Heart left ventricle (tissue), 16 donors: ENCODE results near the gene PPP4R2. TPM values are rescaled to one million over a fixed set of nuclear protein-coding genes. Genes with fewer than 3 reads are reported as not detected.

Experiments
- ATAC-seq, 4 donors: fragments of 200-7000 bp; cut with Tn5 transposase; one replicate each; pipeline ENCODE4 v1.9.1; 2020 to 2022; ENCODE audit warnings: moderate library complexity in 4 of 4, mild to moderate bottlenecking in 3 of 4, moderate number of reproducible peaks in 1 of 4
- DNase-seq, 5 donors: peaks; one replicate each; pipeline ENCODE4 v3.0.0-alpha.2; 2020
- H3K27ac ChIP-seq, 12 donors: fragments of 200-600 bp; sonication (generic) in 4 of 12; one replicate each; pipeline versions ENCODE4 v1.5.0 to v1.8.0; 2016 to 2022; ENCODE audit warnings: mild to moderate bottlenecking in 2 of 12
- H3K27me3 ChIP-seq, 9 donors: fragments of 200-600 bp; sonication (generic) in 2 of 9; one replicate each; pipeline versions ENCODE4 v1.5.1 to v1.8.0; 2016 to 2022; ENCODE audit warnings: mild to moderate bottlenecking in 3 of 9
- H3K36me3 ChIP-seq, 9 donors: fragments of 200-600 bp; sonication (generic) in 2 of 9; one replicate each; pipeline versions ENCODE4 v1.5.0 to v1.8.0; 2018 to 2022; ENCODE audit warnings: mild to moderate bottlenecking in 2 of 9
- H3K4me1 ChIP-seq, 12 donors: fragments of 200-600 bp; sonication (generic) in 4 of 12; one replicate each; pipeline versions ENCODE4 v1.5.0 to v1.8.0; 2016 to 2022; ENCODE audit warnings: mild to moderate bottlenecking in 3 of 12
- H3K4me3 ChIP-seq, 12 donors: fragments of 200-600 bp; sonication (generic) in 4 of 12; one replicate each; pipeline versions ENCODE4 v1.5.0 to v1.8.0; 2017 to 2022; ENCODE audit warnings: mild to moderate bottlenecking in 9 of 12, moderate library complexity in 4 of 12
- H3K9me3 ChIP-seq, 12 donors: fragments of 200-600 bp; sonication (generic) in 4 of 12; one replicate each; pipeline versions ENCODE4 v1.5.0 to v1.8.0; 2016 to 2022; ENCODE audit warnings: mild to moderate bottlenecking in 1 of 12
- CTCF ChIP-seq, 12 donors: fragments of 200-600 bp; sonication (generic) in 4 of 12; IDR thresholded peaks; one replicate each; pipeline versions ENCODE4 v1.5.0 to v1.8.0; 2018 to 2022; ENCODE audit warnings: antibody characterized with exemption in 12 of 12, mild to moderate bottlenecking in 5 of 12
- POLR2A ChIP-seq, 2 donors: fragments of 450-650 bp; IDR thresholded peaks; one replicate each; pipeline ENCODE4 v1.6.1; 2017; ENCODE audit warnings: antibody characterized with exemption in 2 of 2, mild to moderate bottlenecking in 2 of 2, moderate library complexity in 2 of 2
- WGBS, 4 donors: extraction: QIAGEN DNeasy Blood & Tissue Kit in 2 of 4; methylation state at CpG; one replicate each; pipeline versions ENCODE4 v1.1.5 to v1.1.7; 2013 to 2018; 5-methylcytosine and 5-hydroxymethylcytosine counted together
- intact Hi-C, 10 donors: fragments of 100-400 bp; cut with DNase I; formaldehyde crosslinking; loops; one replicate each; pipeline versions ENCODE4 v1.11.1 to v1.14.2; 2022
- polyA plus RNA-seq, 2 donors: library from polyadenylated mRNA; stranded (reverse); fragments of 200-250 nt; gene quantifications; one replicate each; pipeline ENCODE4 v1.2.3, GENCODE V29; 2013
- total RNA-seq, 9 donors: library from RNA; depleted of rRNA in 2 of 9; stranded (reverse); fragments of >200 nt in 2 of 9; fragmentation: NEBNext Ultra II Directional in 3 of 9; extraction: Animal tissue kit (Norgen Biotek cat#: 25700) in 3 of 9; gene quantifications; one replicate each; pipeline versions ENCODE4 v1.1.0 to v1.2.4, GENCODE V29; 2016 to 2023
- donor health status: ischemic (EF 13 %, LVEDD 7.1; RV severe dilation, severe dysfunction).
- donor health status: healthy with polysubstance abuse.
- donor health status: DM: no; HTN: yes; CAD: no.
- donor health status: DM: no; HTN: no; CAD: no.
- donor health status: ischemic (EF 25% LVEDD 6.9; RV normal size, moderate dysfunction).
- donor health status: ischemic (EF 25% LVEDD 5.7; RV mildly dilated, moderate dysfunction).
- donor health status: healthy.
- donor health status: DM: yes; HTN: yes; CAD: no.
- donor health status: ischemic (EF 35%, LVEDD 5.7; RV mildly dilated, moderate dysfunction).
- donor health status: nonischemic (EF 11% LVEDD 7.7; RV severe dilation, severe dysfunction).
- donor health status: DM: yes; HTN: yes; CAD: no.
- donor health status: PGD.
- donor health status: ischemic (EF 29% LVEDD 5.4; RV normal size, mild dysfunction).
- donor health status: nonischemic (EF 23%, LVEDD 6.1; RV moderate dilation, normal function).

PPP4R2 gene
- total and polyA plus RNA-seq, 11 donors = 17.0 to 69.7 (median 48.1) TPM

GRCh38 chr3:72974956-72975355, 21.7 kb upstream of the PPP4R2 start:
- Histone ChIP-seq H3K27ac (no peak overlapping the region), H3K4me1 (peaks cover 0 to 11% (median 0%) of the 10 kb centered on the region in 12 donors), H3K36me3 (peaks cover 0 to 4% (median 0%) of the 10 kb centered on the region in 9 donors), H3K27me3 (no peaks in the 10 kb centered on the region), H3K4me3 (no peak overlapping the region), H3K9me3 (no peaks in the 10 kb centered on the region)
- WGBS, 4 donors = 85 to 93% (median 93%) methylated on average over 4 of the region's 4 CpGs
- TF ChIP-seq CTCF (IDR thresholded peaks at IDR 0.05) (no peak), POLR2A (IDR thresholded peaks at IDR 0.05) (no peak)
- ATAC-seq = no peak
- intact Hi-C loops = no loop called here
- DNase-seq = no peak

DNA sequence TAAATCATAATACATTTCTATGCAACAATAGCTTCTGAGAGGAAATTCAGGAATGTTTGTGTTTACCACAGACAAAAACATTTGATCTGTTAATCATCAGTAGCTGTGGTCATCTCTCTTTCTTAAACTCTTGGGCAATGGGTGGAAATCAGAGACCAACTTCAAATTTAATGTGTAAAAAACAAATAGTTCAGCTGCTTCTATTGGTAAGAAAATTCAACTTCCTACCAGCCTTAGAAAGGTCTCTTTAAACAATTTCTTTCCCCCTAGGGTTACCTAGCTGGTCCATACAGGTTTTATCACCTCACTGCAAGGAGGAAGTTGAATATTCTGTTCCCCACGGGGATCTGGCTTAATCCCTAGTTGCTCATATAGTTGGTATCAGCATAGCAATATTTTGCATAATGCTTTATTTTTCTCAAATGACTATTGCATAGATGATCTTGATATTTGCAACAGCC, 20.3 kb upstream of the PPP4R2 start:
- H3K9me3 ChIP-seq = no peaks in the 10 kb centered on the region
- H3K27ac ChIP-seq = no peak overlapping the region
- no peaks in the 10 kb centered on the region for H3K27me3 ChIP-seq
- no peak overlapping the region for H3K4me3 ChIP-seq
- ATAC-seq (no peak), DNase-seq (no peak)
- peaks cover 0 to 11% (median 0%) of the 10 kb centered on the region in 12 donors for H3K4me1 ChIP-seq
- intact Hi-C loops = no loop called here
- no peak for TF ChIP-seq CTCF (IDR thresholded peaks at IDR 0.05)
- peaks cover 0 to 4% (median 0%) of the 10 kb centered on the region in 9 donors for H3K36me3 ChIP-seq
- WGBS, 4 donors = 52 to 79% (median 70%) methylated on average over 1 of the region's 1 CpG

GRCh38 chr3:72977060-72977808, 19.4 kb upstream of the PPP4R2 start:
- H3K27me3 ChIP-seq = no peaks in the 10 kb centered on the region
- no peak for TF ChIP-seq POLR2A (IDR thresholded peaks at IDR 0.05)
- TF ChIP-seq CTCF (IDR thresholded peaks at IDR 0.05) = peak in 3 of 12 donors; percentile 4 to 29 (median 12)
- intact Hi-C loops = no loop called here
- H3K36me3 ChIP-seq = peaks cover 0 to 4% (median 0%) of the 10 kb centered on the region in 9 donors
- DNase-seq = no peak
- H3K27ac ChIP-seq = no peak overlapping the region
- H3K4me1 ChIP-seq = peaks cover 0 to 11% (median 0%) of the 10 kb centered on the region in 12 donors
- ATAC-seq = no peak
- H3K4me3 ChIP-seq = no peak overlapping the region
- 71 to 83% (median 76%) methylated on average over 5 of the region's 5 CpGs for WGBS, 4 donors
- no peaks in the 10 kb centered on the region for H3K9me3 ChIP-seq

DNA sequence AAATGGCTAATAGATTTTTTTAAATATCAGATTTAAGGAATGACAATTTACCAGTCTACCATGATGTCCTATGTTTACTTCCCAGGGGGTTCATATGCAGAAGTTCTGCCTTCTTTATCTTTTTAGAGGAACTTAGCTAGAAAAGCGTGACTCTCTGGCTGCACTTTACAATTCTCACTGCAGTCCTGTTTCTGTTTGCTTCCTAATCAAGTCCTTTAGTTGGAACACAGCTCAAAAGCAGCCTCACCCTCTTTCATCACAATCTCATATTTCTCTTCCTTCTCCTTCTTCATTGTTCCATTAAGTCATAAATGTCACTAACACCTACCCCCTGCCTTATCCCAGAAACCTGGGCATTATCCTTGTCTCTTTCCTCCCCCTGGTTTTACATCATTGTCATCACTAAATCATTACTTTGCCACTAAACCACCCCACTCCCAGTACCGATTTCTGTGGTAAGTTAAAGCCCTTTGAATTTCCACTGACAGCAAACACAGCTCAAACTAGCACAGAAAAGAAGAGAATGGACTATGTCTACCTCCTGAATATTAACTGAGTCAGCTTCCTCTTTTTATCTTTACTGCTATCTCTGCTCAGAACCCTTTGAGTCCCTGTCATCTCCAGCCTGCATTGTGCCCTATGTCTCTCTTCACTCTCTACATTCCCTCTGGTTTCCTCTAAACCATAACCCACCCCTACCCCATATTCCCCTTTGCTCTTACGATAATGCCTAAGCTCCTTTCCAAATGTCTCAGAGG, 13.8 kb upstream of the PPP4R2 start:
- H3K4me1 ChIP-seq = no peaks in the 10 kb centered on the region
- H3K4me3 ChIP-seq = no peak overlapping the region
- intact Hi-C loops = no loop called here
- ATAC-seq (no peak), DNase-seq (no peak)
- H3K27me3 ChIP-seq = no peaks in the 10 kb centered on the region
- WGBS, 4 donors = 77 to 86% (median 82%) methylated on average over 3 of the region's 3 CpGs
- H3K36me3 ChIP-seq = no peaks in the 10 kb centered on the region
- TF ChIP-seq CTCF (IDR thresholded peaks at IDR 0.05) (no peak), POLR2A (IDR thresholded peaks at IDR 0.05) (no peak)
- no peak overlapping the region for H3K27ac ChIP-seq
- peaks cover 0 to 15% (median 7%) of the 10 kb centered on the region in 12 donors for H3K9me3 ChIP-seq
